Gastrocnemius medialis (tissue), 4 donors: ENCODE results near the gene PROCA1. TPM values are rescaled to one million over a fixed set of nuclear protein-coding genes. Genes with fewer than 3 reads are reported as not detected.
A peak's percentile ranks its signal among the peaks of the same experiment; 100 is the strongest.

ENCODE experiments used
- ATAC-seq, 2 donors: fragments of 150-250 bp; one replicate each; pipeline ENCODE4 v1.9.1; 2016
- DNase-seq, 2 donors: peaks; one replicate each; pipeline ENCODE4 v3.0.0-alpha.2; 2019
- H3K27ac ChIP-seq, 4 donors: fragments of 200-600 bp; sonication (generic); 1 replicate in 1 of 4; 2 replicates in 3 of 4; pipeline ENCODE4 v1.5.1; 2016 to 2018; ENCODE audit warnings: mild to moderate bottlenecking in 2 of 4, moderate library complexity in 1 of 4
- H3K27me3 ChIP-seq, 3 donors: fragments of 200-600 bp; sonication (generic) in 2 of 3; 1 replicate in 1 of 3; 2 replicates in 2 of 3; pipeline versions ENCODE4 v1.5.1 to v1.6.0; 2016 to 2019; ENCODE audit warnings: mild to moderate bottlenecking in 1 of 3, moderate library complexity in 1 of 3
- H3K36me3 ChIP-seq, 2 donors: fragments of 200-600 bp; sonication (generic) in 1 of 2; one replicate each; pipeline ENCODE4 v1.5.1; 2017 to 2018
- H3K4me1 ChIP-seq, 2 donors: fragments of 200-600 bp; sonication (generic) in 1 of 2; one replicate each; pipeline ENCODE4 v1.5.1; 2016 to 2017; ENCODE audit warnings: mild to moderate bottlenecking in 2 of 2
- H3K4me3 ChIP-seq, 4 donors: fragments of 200-600 bp; sonication (generic) in 3 of 4; 1 replicate in 1 of 4; 2 replicates in 3 of 4; pipeline ENCODE4 v1.5.1; 2016 to 2019; ENCODE audit warnings: mild to moderate bottlenecking in 2 of 4
- H3K9me3 ChIP-seq, 3 donors: fragments of 200-600 bp; sonication (generic) in 2 of 3; 1 replicate in 1 of 3; 2 replicates in 2 of 3; pipeline ENCODE4 v1.5.1; 2016 to 2019
- POLR2A ChIP-seq, 2 donors: fragments of 450-650 bp; IDR thresholded peaks; one replicate each; pipeline ENCODE4 v1.6.1; 2017; ENCODE audit warnings: antibody characterized with exemption in 2 of 2, mild to moderate bottlenecking in 2 of 2, moderate library complexity in 2 of 2
- in situ Hi-C, 4 donors: fragments of 200-750 bp; cut with MboI; loops; one replicate each; pipeline versions ENCODE4 v1.15.0 to v1.8.0; 2017; ENCODE audit warnings: low sequenced_read_pairs in 4 of 4
- intact Hi-C: fragments of 100-400 bp; cut with DNase I; formaldehyde crosslinking; loops from one replicate; pipeline ENCODE4 v1.15.1; 2023; ENCODE audit warnings: low total_unique reads
- total RNA-seq, 4 donors: library from RNA; depleted of rRNA; stranded (reverse); fragments of >200 nt; gene quantifications; one replicate each; pipeline versions ENCODE4 v1.1.0 to v1.2.3, GENCODE V29; 2016
- TF ChIP-seq, protein P1 (sequence below), 5 experiments: fragments of 450-650 bp in 3 of 5; fragments of 200-600 bp in 2 of 5; sonication (generic) in 2 of 5; IDR thresholded peaks in 4 of 5; conservative IDR thresholded peaks in 1 of 5; 1 replicate in 4 of 5; 2 replicates in 1 of 5; pipeline ENCODE4 v1.5.1; 2016 to 2019; ENCODE audit warnings: antibody characterized with exemption in 5 of 5, mild to moderate bottlenecking in 3 of 5, moderate library complexity in 3 of 5

Gene PROCA1
- total RNA-seq, 4 donors from 2014 or later, result 0.42 to 1.6 (median 0.49) TPM; not detected in 1

DNA sequence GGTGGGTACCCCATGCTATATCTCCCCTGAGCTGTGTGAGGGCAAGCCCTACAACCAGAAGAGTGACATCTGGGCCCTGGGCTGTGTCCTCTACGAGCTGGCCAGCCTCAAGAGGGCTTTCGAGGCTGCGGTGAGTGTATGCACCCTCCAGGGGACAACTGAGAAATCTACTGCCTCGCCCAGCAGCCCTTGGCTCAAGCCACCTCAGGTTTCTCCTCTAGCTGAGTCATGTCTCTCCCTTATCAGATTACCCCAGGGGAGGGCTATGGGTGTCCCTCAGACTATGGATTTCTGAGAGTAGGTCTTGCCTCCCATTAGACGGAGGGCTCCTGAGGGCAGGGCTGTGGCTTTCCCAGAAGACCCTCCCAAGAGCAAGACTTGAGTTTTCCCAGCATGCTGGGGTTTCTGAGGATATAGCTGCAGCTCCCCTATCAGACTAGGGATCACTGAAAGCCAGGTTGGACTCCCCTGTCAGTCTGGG lies 23.6 kb upstream of the PROCA1 start:
- DNase-seq (peak in 1 of 2 donors; percentile 69), ATAC-seq (peak; percentile 94)
- peak overlapping the region in 1 of 4 donors; percentile 11 for H3K27ac ChIP-seq
- no peak for TF ChIP-seq POLR2A (IDR thresholded peaks at IDR 0.05)
- TF ChIP-seq, protein P1, sequence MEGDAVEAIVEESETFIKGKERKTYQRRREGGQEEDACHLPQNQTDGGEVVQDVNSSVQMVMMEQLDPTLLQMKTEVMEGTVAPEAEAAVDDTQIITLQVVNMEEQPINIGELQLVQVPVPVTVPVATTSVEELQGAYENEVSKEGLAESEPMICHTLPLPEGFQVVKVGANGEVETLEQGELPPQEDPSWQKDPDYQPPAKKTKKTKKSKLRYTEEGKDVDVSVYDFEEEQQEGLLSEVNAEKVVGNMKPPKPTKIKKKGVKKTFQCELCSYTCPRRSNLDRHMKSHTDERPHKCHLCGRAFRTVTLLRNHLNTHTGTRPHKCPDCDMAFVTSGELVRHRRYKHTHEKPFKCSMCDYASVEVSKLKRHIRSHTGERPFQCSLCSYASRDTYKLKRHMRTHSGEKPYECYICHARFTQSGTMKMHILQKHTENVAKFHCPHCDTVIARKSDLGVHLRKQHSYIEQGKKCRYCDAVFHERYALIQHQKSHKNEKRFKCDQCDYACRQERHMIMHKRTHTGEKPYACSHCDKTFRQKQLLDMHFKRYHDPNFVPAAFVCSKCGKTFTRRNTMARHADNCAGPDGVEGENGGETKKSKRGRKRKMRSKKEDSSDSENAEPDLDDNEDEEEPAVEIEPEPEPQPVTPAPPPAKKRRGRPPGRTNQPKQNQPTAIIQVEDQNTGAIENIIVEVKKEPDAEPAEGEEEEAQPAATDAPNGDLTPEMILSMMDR (IDR thresholded peaks at IDR 0.05 in 4 of 5, conservative IDR thresholded peaks at IDR 0.05 in 1 of 5), result no peak
- no peaks in the 10 kb centered on the region for H3K9me3 ChIP-seq
- no peak overlapping the region for H3K4me3 ChIP-seq
- no peaks in the 10 kb centered on the region for H3K36me3 ChIP-seq
- intact Hi-C loops (no loop called here), in situ Hi-C loops (no loop called here)
- H3K4me1 ChIP-seq, result peaks cover 0 to 5% of the 10 kb centered on the region in 2 donors
- H3K27me3 ChIP-seq, result no peaks in the 10 kb centered on the region

- H3K27me3 ChIP-seq, result no peaks in the 10 kb centered on the region
- peaks cover 0 to 5% of the 10 kb centered on the region in 2 donors for H3K4me1 ChIP-seq
- intact Hi-C loops, result no loop called here
- H3K4me3 ChIP-seq, result no peak overlapping the region
- no peaks in the 10 kb centered on the region for H3K36me3 ChIP-seq
- ATAC-seq, result no peak
- in situ Hi-C loops, result no loop called here
- H3K9me3 ChIP-seq, result no peaks in the 10 kb centered on the region
- H3K27ac ChIP-seq, result peak overlapping the region in 1 of 4 donors; percentile 2
- TF ChIP-seq POLR2A (IDR thresholded peaks at IDR 0.05), result no peak
- TF ChIP-seq, protein P1 (IDR thresholded peaks at IDR 0.05 in 4 of 5, conservative IDR thresholded peaks at IDR 0.05 in 1 of 5), result no peak
- no peak for DNase-seq
Observed at GRCh38 chr17:28734712-28735241, 23.1 kb upstream of the PROCA1 start.

GRCh38 chr17:28733346-28733745 lies 21.7 kb upstream of the PROCA1 start:
- no peaks in the 10 kb centered on the region for H3K9me3 ChIP-seq
- no peak for DNase-seq
- H3K36me3 ChIP-seq, result no peaks in the 10 kb centered on the region
- H3K4me1 ChIP-seq, result peaks cover 0 to 9% of the 10 kb centered on the region in 2 donors
- in situ Hi-C loops, result no loop called here
- ATAC-seq, result no peak
- no peak overlapping the region for H3K27ac ChIP-seq
- H3K4me3 ChIP-seq, result no peak overlapping the region
- intact Hi-C loops, result no loop called here
- no peaks in the 10 kb centered on the region for H3K27me3 ChIP-seq
- no peak for TF ChIP-seq POLR2A (IDR thresholded peaks at IDR 0.05)
- TF ChIP-seq, protein P1 (IDR thresholded peaks at IDR 0.05 in 4 of 5, conservative IDR thresholded peaks at IDR 0.05 in 1 of 5), result no peak

GRCh38 chr17:28729950-28730330 lies 18.3 kb upstream of the PROCA1 start:
- Histone ChIP-seq H3K27me3 (no peaks in the 10 kb centered on the region), H3K9me3 (no peaks in the 10 kb centered on the region), H3K4me3 (no peak overlapping the region), H3K36me3 (no peaks in the 10 kb centered on the region), H3K4me1 (peaks cover 19 to 24% of the 10 kb centered on the region in 2 donors), H3K27ac (no peak overlapping the region)
- ATAC-seq (no peak), DNase-seq (no peak)
- TF ChIP-seq, protein P1 (IDR thresholded peaks at IDR 0.05 in 4 of 5, conservative IDR thresholded peaks at IDR 0.05 in 1 of 5), result no peak
- TF ChIP-seq POLR2A (IDR thresholded peaks at IDR 0.05), result no peak
- in situ Hi-C loops (no loop called here), intact Hi-C loops (loop anchor here (2.0 to 5.0 kb wide), 4 partner anchors 32 to 382 kb away; partner anchors contain the start of gene FLOT2)
